Bone marrow (tissue), 2 donors: Measurements from ENCODE around the gene CNTNAP2.

Source experiments
- DNase-seq, 2 donors: peaks; one replicate each; lab custom pipeline; 2025; lab: John Stamatoyannopoulos, UW

Gene CNTNAP2

DNA sequence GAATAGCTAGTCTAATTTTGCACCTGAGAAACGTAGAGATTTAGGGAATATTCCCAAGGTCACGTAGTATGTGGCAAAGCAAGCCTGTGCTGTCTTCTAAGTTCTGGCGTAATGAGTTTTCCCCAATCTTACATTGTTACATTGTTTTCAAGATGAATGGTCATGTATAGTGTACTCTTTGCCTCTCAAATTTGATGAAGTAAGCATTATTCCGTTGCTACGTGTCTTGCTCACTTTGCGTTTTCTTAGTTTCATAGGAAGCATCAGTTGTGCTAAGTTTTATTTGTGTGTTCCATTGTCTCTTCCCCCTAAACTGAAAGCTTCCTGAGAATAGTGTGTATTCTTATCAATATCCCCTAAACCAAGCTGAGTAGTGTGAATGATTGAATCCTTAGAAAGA is 1836.3 kb downstream of the CNTNAP2 start:
- DNase-seq: no peak

DNA sequence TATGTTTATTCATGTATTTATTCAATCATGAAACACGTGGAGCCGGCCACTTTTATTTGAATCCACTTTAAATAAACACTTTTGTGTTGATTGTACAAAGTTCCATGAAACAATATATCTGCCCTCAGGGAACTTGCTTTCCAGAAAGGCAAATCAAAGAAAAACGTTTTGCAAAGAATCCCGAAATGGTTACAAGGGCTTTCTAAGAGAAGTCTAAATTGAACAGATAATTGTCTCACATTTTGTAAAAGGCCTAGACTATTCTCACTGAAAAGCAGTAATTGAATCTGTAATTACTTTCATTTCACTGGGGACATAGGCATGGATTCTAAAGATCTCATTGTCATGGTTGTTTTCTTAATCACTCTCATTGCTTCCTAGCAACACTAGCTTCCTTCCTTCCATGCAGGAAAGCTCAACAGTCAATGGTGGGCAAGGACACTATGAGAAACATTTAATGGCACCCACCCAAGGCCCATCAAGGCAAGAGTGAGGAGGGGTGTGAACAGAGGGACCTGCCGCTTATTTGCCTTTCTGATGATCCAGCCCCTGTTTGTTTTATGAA is 1851.5 kb downstream of the CNTNAP2 start:
- DNase-seq: no peak

DNA sequence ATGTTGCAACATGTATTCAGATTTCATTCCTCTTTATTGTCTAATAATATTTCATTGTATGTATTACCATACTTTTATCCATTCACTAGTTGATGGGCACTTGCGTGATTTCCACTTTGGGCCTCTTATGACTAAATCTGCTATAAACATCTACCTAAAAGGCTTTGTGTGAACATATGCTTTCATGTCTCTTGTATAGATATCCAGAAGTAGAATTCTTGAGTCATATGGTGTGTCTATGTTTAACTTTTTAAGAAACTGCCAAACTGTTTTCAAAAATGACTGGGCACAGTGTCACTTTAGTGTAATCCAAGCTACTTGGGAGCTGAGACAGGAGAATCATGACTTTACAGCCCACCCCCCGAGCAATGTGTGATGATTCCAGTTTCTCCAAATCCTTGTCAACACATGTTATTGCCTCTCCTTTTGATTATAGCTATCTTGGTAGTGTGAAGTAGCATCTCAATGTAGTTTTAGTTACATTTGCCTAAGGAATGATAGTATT is 1855.1 kb downstream of the CNTNAP2 start:
- no peak for DNase-seq

DNA sequence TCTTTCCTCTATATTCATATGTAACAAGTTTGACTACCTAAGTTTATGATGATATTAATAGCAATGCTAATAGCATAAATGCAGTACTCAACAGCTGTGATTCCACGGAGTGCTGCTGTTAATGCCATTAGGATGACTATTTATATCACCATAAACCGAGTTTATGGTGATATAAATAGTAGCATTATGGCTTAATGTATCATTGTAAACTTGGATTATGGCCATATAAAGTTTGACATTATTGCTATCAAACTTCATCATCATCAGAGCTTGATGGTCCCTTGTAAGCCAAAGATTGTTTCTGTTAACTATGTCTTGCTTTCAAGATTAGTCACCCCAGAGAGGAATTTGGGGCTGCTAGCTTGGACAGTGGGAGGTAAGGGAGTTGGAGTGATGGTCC is 1861.6 kb downstream of the CNTNAP2 start:
- DNase-seq: no peak

DNA sequence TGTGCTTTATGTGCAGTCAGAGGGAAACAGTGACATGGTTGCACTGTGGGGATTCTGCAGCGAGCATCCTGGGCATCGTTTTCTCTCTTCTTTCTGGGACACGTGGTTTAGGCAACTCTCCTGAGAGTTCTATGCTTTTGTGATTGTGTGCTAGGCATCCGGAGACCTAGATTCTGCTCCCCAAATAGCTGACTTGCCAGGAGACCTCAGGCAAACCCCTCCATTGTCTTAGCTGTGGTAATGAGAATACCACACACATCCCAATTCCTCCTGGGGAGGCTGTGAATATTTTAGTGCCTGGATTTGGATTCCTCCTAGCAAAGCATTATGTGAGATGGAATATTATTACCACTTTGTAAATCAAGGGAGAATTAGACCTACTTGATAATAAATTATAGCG is 1862.0 kb downstream of the CNTNAP2 start:
- DNase-seq: no peak

DNA sequence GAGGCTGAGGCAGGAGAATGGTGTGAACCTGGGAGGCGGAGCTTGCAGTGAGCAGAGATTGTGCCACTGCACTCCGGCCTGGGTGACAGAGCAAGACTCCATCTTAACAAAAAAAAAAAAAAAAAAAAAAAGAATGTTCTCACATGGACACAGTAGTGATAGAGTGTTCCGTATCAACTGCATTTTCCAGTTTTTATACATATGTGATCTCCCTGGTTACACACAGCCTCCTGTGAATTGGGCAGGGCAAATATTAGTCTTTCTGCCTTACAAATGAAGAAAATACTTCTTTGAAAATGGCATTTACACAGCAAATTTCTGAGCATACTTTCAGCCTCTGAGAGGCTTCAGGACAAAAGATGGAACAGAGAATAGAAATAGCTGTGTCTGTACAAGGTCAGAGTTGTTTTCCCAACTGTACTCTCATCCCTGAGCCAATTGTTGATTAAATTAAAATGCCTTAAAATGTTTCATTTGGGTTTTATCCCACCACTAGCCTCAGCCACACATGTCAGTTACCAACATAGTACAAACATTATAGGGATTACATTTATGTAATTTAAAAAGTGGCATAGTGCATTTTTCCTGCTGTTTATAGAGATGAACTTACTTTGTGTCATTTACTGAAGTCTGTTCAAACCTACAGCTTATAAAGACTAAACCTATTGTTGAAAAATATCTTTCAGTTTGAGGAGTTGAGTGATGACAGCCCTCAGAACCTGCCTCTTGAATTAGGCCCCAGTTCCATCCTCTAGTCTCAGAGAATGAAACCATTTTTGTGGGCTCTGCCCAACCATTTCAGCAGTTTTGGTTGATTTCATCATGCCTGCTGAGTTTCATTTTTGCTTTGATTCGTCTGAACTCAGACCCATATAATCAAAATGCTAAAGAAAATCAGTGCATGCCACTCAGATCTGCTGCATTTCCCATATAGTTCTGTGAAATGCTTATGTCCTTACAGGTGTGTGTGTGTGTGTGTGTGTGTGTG is 1864.5 kb downstream of the CNTNAP2 start:
- no peak for DNase-seq

DNA sequence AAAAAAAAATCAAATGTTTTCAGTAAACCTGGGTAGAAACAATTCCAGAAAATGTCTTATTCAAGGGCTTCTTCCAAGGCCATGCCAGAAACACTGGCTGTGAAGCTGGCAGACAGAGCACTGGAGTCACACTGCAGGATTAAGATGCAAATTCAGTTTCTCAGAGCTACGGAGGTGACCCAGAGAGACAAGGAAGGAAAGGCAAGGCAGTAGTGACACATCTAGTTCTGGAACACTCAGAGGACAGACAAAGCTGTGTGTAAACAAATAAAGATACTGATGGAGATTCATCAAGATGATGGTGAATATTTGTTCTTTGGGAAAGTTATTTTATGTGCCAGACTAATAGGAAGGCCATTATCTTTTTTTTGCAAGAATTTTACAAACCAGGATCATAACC is 1865.7 kb downstream of the CNTNAP2 start:
- DNase-seq: no peak

DNA sequence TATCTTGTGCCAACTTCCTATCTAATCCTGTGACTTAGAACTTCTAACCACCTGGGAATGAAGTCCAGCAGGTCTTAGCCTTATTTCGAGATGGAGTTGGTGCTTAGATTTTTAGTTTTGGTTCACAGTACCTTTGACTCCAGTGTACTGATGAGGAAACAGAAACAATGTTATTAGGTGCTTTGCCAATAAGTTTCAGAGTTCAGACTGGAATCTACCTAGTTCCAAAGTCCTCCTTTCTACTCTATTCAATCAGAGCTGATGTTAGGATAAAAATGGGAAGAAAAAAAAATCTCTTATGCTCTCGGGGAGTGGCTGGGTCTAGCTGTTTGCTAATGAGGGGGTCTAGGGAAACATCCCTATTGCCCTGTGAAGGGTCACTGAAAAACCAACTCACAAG is 1867.7 kb downstream of the CNTNAP2 start:
- DNase-seq: no peak

DNA sequence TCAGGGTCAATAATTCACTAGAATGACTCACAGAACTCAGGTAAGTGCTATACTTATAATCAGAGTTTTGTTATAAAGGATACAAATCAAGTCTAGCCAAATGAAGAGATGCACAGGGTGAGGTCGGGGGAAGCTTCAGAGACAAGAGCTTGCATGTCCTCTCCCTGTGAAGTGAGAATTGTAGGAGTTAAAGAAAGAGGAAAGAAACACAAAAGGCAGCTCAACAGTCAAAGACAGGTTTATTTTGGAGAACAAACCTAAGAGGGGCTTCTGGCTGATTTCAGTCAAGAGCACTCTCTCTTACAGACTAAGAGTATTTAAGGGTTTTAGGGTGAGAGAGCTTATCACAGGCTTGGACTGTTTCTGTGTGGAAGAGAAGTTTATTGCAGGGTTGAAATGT is 1873.5 kb downstream of the CNTNAP2 start:
- no peak for DNase-seq

DNA sequence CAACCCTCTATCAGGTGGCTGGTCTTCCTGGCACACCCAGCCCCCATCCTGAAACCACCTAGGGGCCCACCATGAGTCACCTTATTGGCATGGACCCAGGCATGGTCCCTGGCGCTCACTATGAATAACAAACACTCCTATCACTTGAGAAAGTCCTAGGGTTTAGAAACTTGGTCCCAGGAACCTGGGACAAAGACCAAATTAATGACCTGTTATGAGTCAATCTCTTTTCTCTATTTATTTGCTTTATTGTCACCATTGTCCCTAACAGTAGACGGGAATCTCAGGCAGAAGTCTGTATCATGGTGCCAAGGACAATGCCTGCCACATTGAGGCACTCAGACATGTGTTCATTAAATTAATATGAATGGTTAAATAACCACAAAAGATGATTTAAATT is 1874.3 kb downstream of the CNTNAP2 start:
- no peak for DNase-seq

DNA sequence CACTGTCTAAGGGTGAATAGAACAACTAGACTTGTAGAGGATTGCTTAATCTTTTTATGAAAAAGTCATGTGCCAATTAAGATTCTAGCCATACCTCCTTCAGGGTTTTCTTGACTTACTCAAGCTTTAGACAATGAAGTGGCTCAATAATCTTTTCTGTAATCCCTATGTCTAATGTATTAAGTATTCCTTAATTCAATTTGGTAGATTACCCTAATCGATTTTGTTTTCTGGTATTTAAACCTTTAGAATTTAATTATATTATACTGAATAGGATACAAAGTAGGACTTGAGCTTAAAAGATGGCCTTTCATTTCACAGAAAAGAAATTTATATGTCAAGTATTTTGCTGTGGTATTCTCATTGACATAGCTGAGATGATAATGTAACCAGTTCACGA is 1876.1 kb downstream of the CNTNAP2 start:
- no peak for DNase-seq

DNA sequence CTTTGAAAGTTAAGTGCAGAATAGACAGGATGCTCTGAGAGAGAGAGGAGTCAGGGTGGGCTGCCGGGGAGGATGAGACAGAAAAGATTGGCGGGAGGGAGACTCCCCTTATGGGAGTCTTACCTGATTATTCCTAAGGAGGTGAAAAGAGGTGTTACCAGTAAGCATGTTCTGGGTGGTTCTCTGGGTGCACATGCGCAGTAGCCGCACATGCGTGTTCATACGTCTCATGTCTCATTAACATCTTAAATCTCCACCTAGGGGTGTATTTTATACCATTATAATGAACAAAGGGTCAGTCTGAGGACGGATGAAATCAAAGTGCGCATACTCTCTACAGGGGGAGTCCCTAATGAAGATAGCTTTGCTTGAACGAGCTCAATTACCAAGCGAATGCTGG is 1881.0 kb downstream of the CNTNAP2 start:
- DNase-seq: no peak

DNA sequence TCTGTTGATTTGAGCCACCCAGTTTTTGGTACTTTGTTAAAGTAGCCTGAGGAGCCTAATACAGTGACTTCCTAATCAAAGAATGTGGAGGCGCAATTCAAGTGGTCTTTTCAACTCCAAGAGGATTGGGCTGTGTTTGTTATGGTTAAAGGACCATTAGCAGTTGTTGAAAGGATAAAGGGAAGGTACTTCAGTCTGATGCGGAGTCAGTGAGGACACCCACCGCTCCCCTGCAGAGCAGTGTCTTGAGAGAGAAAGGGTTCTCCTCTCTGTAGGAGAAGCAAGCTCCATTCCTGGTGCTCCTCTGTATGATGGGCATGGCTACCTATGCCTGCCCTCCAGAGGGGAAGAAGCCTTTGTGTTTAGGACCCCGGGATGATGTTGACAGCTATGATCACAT is 1883.4 kb downstream of the CNTNAP2 start:
- DNase-seq: no peak

DNA sequence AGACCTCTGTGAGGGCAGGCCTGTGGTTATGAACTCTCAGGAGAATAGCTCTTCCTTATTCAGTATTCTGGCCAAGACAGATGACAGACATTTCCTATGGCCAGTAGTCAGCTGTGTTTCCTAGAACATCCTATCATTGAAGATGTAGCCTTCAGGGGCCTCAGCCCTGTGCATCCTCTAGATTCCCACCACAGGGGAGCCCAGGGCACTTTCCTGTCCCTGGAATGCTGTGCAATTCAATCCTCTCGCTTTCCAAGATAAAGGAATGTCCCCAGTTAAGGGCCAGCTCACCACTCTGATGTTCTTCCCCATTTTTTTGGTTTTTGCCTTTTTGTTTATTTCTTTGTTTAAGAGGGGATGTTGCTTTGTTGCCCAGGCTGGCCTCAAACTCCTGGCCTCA is 1895.2 kb downstream of the CNTNAP2 start:
- no peak for DNase-seq

DNA sequence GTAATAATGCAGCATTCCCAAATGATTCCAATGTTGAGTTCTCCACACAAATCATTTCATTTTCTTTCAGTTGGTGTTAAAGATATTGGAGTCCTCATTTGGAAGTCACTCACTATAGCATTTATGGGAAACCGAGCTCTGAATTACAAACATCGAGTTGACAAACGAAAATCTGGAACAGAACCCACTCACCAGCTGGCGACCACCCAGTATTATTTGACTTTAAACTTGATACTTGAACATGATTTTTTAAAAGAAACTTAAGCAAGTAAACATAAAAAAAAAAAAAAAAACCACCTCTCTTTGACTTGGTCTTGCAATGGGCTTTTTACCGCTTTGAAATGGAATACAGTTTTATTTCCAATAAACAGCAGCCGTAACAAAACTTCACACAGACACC is 1897.4 kb downstream of the CNTNAP2 start:
- DNase-seq: no peak

DNA sequence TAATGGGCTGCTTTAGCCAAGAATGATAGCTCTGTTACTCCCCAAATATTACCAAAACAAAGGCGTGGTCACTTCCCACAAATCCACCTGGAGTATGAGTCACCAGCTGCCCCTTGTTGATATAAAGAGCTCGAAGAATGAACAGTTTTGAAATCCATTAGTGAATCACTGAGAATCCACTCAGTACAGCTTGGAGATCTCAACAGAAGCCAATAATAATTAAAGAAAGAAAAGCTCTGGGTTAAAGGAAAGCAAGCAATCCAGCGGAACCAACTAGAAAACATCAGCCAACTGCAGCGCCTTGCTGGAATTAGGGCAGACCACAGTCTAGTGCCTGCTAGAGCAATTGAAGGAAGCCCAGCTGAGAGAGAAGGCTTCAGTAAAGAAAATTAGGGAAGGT is 1897.9 kb downstream of the CNTNAP2 start:
- DNase-seq: no peak

DNA sequence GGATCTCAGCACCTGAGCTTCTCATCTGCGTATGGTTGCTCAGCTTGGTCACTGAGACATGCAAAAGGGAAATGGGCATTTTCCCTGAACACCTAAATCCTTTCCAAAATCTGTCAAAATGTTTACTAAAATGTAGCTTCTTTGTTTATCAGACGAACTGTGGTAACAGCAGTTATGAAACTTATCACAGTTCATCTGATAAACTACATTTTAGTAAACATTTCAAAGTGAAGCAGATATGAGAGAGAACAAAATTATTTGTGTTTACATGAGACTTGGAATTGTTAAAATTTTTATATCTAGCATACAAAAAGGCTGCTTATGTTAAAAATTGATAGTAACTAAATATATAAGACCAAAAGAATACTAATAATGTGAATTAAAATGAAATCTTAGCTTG is 1900.5 kb downstream of the CNTNAP2 start:
- no peak for DNase-seq

DNA sequence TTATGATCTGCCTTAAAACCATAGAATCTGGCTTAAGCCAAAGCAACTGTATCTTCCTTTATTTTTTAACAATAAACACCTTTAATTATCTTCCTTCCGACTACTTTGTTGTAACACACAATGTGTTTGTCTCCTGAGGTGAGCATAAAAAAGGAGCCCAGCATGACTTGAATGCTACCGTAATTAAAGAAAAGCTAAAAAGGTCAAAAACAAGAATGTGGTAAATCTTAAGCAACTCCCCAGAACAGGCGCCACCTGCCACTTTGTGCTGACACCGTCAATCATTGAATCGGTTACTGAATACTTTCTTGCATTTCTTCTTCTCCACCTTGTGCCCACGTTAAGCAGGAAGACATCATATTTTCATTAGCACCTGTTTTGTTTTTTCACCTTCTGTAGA is 1904.1 kb downstream of the CNTNAP2 start:
- DNase-seq: no peak

DNA sequence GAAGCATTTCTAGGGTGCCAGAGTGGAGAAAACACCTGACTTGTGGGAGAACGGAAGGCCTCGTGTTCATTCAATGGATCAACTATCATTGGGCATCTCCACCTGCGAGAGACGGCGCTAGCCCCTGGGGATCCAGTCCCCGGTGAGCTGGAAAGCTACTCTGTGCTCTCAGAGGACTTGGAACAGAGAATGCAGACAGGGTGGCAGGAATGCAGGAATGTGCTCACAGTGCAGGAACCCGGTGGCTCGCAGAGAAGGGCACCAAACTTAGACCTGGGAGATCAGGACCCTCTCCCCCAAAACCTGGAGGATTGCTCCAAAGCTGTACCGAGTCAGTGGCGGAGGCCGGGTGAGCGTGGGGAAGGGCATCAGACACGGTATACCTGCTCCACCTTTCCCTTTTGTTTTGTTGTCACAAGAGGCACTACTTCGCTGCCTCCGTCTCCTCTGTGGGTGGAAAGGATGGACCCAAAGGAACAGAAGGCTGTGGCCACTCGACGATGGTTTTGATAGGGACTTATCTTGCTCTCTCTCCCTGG is 1905.0 kb downstream of the CNTNAP2 start:
- DNase-seq: no peak

DNA sequence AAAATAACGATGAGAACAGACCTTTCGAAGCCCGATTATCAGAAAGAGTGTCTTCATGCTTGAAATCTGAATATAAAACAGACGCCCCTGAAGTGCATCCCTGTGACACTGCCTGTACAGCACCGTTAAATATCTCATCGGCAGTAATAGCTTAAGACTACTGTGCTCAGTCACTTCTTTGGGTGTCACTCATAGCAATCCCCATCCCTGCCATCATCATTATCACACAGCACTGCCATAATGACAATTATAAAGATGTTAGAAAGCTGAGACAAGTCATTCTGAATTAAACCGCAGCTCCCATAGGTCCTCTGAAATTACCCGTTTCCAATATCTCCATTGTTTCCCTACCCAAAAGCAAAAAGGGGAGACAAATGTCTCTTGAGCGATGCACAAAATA is 1906.2 kb downstream of the CNTNAP2 start:
- no peak for DNase-seq

DNA sequence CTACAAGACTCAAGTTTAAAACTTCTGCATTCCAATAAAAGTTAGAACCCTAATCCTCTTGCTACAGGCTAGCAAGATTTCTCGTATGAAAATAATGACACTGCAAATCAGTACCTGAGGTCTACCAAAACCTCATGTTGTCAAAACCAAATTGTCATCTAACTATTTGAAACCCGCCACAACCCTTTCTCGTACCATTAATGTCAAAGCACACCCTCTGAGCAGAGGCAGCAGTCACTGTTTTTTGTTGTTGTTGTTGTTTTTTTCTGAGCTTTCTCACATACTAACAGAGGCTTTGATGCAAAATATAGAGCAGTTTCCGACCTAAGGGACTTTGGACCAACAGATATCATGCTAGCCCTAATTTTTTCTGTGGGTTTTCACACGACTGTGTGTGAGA is 1910.1 kb downstream of the CNTNAP2 start:
- DNase-seq: no peak

DNA sequence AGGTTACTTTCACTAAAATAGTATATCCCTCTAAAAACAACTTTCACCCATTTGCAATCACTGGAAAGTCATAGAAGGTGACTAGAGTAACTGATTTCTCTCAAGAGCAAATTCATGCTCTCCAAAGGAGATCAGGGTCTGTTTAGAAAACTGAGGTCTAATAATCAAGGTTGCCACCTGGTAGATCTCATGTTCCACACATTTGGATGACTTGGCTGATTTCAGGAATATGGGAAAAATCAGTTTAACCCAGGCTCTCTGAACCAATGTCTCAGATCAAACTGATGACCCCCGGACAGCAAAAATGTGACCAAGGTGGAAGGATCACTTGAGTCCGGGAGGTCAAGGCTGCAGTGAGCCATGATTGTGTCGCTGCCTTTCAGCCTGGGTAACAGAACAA is 1911.6 kb downstream of the CNTNAP2 start:
- no peak for DNase-seq

DNA sequence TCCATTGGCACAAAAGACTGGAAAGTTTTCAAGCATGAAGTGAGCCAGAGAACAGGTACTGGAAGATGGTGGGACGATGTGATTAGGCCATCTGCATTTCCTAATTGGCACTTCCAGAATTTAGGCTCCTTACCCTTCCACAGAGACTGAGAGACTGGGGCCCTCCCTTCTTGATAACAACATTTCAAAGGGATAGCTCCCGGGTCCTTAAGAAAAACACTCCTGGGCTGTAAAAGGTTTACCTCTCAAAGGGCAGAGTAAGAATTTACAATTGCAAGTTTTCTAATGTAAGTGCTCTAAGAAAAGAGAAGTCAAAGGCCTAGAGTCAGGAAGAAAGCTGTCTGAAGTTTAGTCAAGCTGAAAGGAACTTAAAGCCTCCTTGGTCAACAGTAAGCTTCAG is 1914.4 kb downstream of the CNTNAP2 start:
- no peak for DNase-seq
